H1 (cell line): Measurements from ENCODE around the gene GDAP1L1. TPM values are rescaled to one million over a fixed set of nuclear protein-coding genes. Genes with fewer than 3 reads are reported as not detected.

Experiments
- CBX5 ChIP-seq: fragments of 300-800, 300-1000 bp; sonication (generic); IDR thresholded peaks from 2 replicates; pipeline ENCODE4 v1.7.1; 2016; ENCODE audit warnings: antibody characterized with exemption, low read length, low read depth
- CBX8 ChIP-seq: fragments of 300-800, 300-1000 bp; sonication (generic); IDR thresholded peaks from 2 replicates; pipeline ENCODE4 v1.7.1; 2016; ENCODE audit warnings: low read depth, low read length, borderline replicate concordance
- CHD7 ChIP-seq: fragments of 300-600 bp; sonication (generic); IDR thresholded peaks from 2 replicates; pipeline ENCODE4 v1.7.1; 2012; ENCODE audit warnings: low read length, moderate library complexity, mild to moderate bottlenecking, inconsistent platforms; ENCODE audit not compliant: insufficient replicate concordance
- CTBP2 ChIP-seq: IDR thresholded peaks from 2 replicates; pipeline ENCODE4 v1.7.0; 2011; ENCODE audit warnings: borderline replicate concordance, mild to moderate bottlenecking, moderate library complexity, mixed read lengths, low read length; ENCODE audit not compliant: insufficient read depth, insufficient read length
- E2F6 ChIP-seq: IDR thresholded peaks from 2 replicates; pipeline ENCODE4 v1.6.1; 2012; ENCODE audit warnings: inconsistent platforms
- KDM5A ChIP-seq: fragments of 200-600 bp; IDR thresholded peaks from 2 replicates; pipeline ENCODE4 v1.7.1; 2012; ENCODE audit warnings: mild to moderate bottlenecking, low read length, inconsistent platforms, mixed read lengths
- MAFK ChIP-seq: IDR thresholded peaks from 2 replicates; pipeline ENCODE4 v1.6.1; 2012; ENCODE audit warnings: low read depth, mild to moderate bottlenecking, improper control_type of control experiment, low read length
- RXRA ChIP-seq: IDR thresholded peaks from 2 replicates; pipeline ENCODE4 v1.6.1; 2011; ENCODE audit warnings: low read depth, mild to moderate bottlenecking, low read length, moderate library complexity; ENCODE audit not compliant: insufficient read depth
- SRF ChIP-seq: IDR thresholded peaks from 2 replicates; pipeline ENCODE4 v1.6.1; 2011; ENCODE audit warnings: mild to moderate bottlenecking, low read depth, low read length, moderate library complexity
- TCF12 ChIP-seq: IDR thresholded peaks from 2 replicates; pipeline ENCODE4 v1.6.1; 2011; ENCODE audit warnings: low read depth, mild to moderate bottlenecking, low read length
- polyA plus RNA-seq, 7 experiments: library from polyadenylated mRNA; depleted of rRNA in 3 of 7; stranded (reverse) in 5 of 7; unstranded in 2 of 7; fragments of >200 nt in 5 of 7; fragments of 200-250 nt in 2 of 7; gene quantifications; 1 replicate in 5 of 7; 2 replicates in 1 of 7; 4 replicates in 1 of 7; pipeline versions ENCODE4 v1.2.1 to v1.2.3, GENCODE V29; 2011 to 2013; ENCODE audit warnings: missing spikeins in 2 of 7, mixed read lengths in 2 of 7
- total RNA-seq: library from RNA; stranded (reverse); fragmentation: NEBNext Ultra II Directional; extraction: Animal tissue kit (Norgen Biotek cat#: 25700); gene quantifications from 2 replicates; pipeline ENCODE4 v1.2.1, GENCODE V29; 2021

GDAP1L1 gene
- total and polyA plus RNA-seq, 2 of the 8 experiments (the other 6 are each of a cell fraction or from before 2014, with no cell fraction given) = 8.5 to 63.1 TPM

GRCh38 chr20:44274303-44275017 lies 27.4 kb downstream of the GDAP1L1 start (continued):
- TF ChIP-seq CHD7 = no peak
- TF ChIP-seq CBX5 = no peak
- TF ChIP-seq MAFK = no peak
- TF ChIP-seq KDM5A = no peak
- TF ChIP-seq TCF12 = no peak
- TF ChIP-seq CBX8 = no peak
- TF ChIP-seq SRF = no peak
- no peak for TF ChIP-seq CTBP2
- TF ChIP-seq RXRA = no peak
- TF ChIP-seq E2F6 = no peak
